H1 (cell line): ENCODE measurements around the gene ATP11C. TPM values are rescaled to one million over a fixed set of nuclear protein-coding genes. Genes with fewer than 3 reads are reported as not detected.

Experiments
- CTCF ChIA-PET: fragments of 300-600 bp; sonication (Branson Sonifier 250); formaldehyde crosslinking; loops from one replicate; lab custom pipeline; 2021; ENCODE audit not compliant: partially characterized antibody; lab: Charles Lee
- POLR2A ChIA-PET: fragments of 300-600 bp; sonication (Branson Sonifier 250); formaldehyde crosslinking; loops from one replicate; lab custom pipeline; 2021; ENCODE audit warnings: inconsistent platforms; ENCODE audit not compliant: partially characterized antibody; lab: Charles Lee
- DNase-seq, 2 experiments: peaks; one replicate each; pipeline versions ENCODE4 v3.0.0 to v3.0.0-alpha.2; 2010 to 2022; ENCODE audit warnings: low spot score in 2 of 2, low read depth in 1 of 2, mixed read lengths in 1 of 2
- FAIRE-seq: peaks from 2 replicates; lab custom pipeline; 2011; peaks lifted over from hg19 to GRCh38; lab: Jason Lieb, UNC
- H2AFZ ChIP-seq: 2 replicates; pipeline ENCODE4 v1.8.1; 2012; ENCODE audit warnings: low read length, inconsistent platforms
- H2AK5ac ChIP-seq: 2 replicates; pipeline ENCODE4 v1.6.1; 2013; ENCODE audit warnings: low read depth, low read length
- H2BK120ac ChIP-seq: replicated peaks from 2 replicates; pipeline ENCODE3; 2013; ENCODE audit warnings: low read depth, low read length, inconsistent platforms
- H2BK12ac ChIP-seq: 2 replicates; pipeline ENCODE4 v1.6.1; 2013; ENCODE audit warnings: low read depth, low read length
- H2BK15ac ChIP-seq: 2 replicates; pipeline ENCODE4 v1.6.1; 2013; ENCODE audit warnings: low read length
- H2BK20ac ChIP-seq: 2 replicates; pipeline ENCODE4 v1.6.1; 2013; ENCODE audit warnings: low read length
- H2BK5ac ChIP-seq: 2 replicates; pipeline ENCODE4 v1.6.1; 2013; ENCODE audit warnings: low read depth, low read length
- H3K14ac ChIP-seq: 2 replicates; pipeline ENCODE4 v1.6.1; 2013; ENCODE audit warnings: inconsistent platforms; ENCODE audit not compliant: insufficient read length
- H3K18ac ChIP-seq: 2 replicates; pipeline ENCODE4 v1.6.1; 2013; ENCODE audit warnings: low read length; ENCODE audit errors: extremely low read depth
- H3K23ac ChIP-seq: 2 replicates; pipeline ENCODE4 v1.6.1; 2013; ENCODE audit warnings: inconsistent platforms; ENCODE audit not compliant: insufficient read length
- H3K23me2 ChIP-seq: 2 replicates; pipeline ENCODE4 v1.6.1; 2013; ENCODE audit warnings: low read depth, low read length
- H3K27ac ChIP-seq: 2 replicates; pipeline ENCODE4 v1.6.1; 2011; ENCODE audit warnings: low read depth, low read length, inconsistent platforms
- H3K27me3 ChIP-seq, 4 experiments: replicated peaks in 1 of 4; 1 replicate in 1 of 4; 2 replicates in 3 of 4; pipeline versions ENCODE4 v1.6.1 to v1.8.1; 2011 to 2013; ENCODE audit warnings: low read length in 3 of 4, mild to moderate bottlenecking in 3 of 4, inconsistent platforms in 2 of 4, mixed read lengths in 2 of 4, moderate library complexity in 1 of 4; ENCODE audit not compliant: control insufficient read depth in 3 of 4, insufficient read depth in 3 of 4; ENCODE audit errors: extremely low read depth in 1 of 4
- H3K36me3 ChIP-seq, 4 experiments: 2 replicates each; pipeline versions ENCODE4 v1.6.1 to v1.8.1; 2011 to 2013; ENCODE audit warnings: mild to moderate bottlenecking in 4 of 4, low read length in 3 of 4, moderate library complexity in 2 of 4, control low read depth in 1 of 4, inconsistent platforms in 1 of 4; ENCODE audit not compliant: insufficient read depth in 4 of 4, control insufficient read depth in 2 of 4
- H3K4ac ChIP-seq: replicated peaks from 2 replicates; pipeline ENCODE3; 2013; ENCODE audit warnings: low read length, low read depth, mixed read lengths, inconsistent platforms; ENCODE audit not compliant: insufficient read length
- H3K4me1 ChIP-seq, 4 experiments: replicated peaks in 1 of 4; 1 replicate in 1 of 4; 2 replicates in 3 of 4; pipeline versions ENCODE4 v1.6.1 to v1.8.1; 2011 to 2013; ENCODE audit warnings: low read length in 3 of 4, inconsistent platforms in 2 of 4, mixed read lengths in 1 of 4; ENCODE audit not compliant: insufficient read depth in 4 of 4, control insufficient read depth in 3 of 4
- H3K4me2 ChIP-seq, 2 experiments: 2 replicates each; pipeline versions ENCODE4 v1.6.1 to v1.8.1; 2011 to 2013; ENCODE audit warnings: low read depth in 2 of 2, low read length in 2 of 2, control low read depth in 1 of 2, inconsistent platforms in 1 of 2, mild to moderate bottlenecking in 1 of 2; ENCODE audit not compliant: insufficient read depth in 1 of 2
- H3K4me3 ChIP-seq, 4 experiments: fragments of 200-600, 300-600 bp in 1 of 4; sonication (generic), shearing (Covaris generic), sonication (Bioruptor Twin) in 1 of 4; 2 replicates each; pipeline versions ENCODE4 v1.5.1 to v1.8.1; 2011 to 2016; ENCODE audit warnings: low read length in 4 of 4, low read depth in 3 of 4, control low read depth in 2 of 4, inconsistent platforms in 2 of 4, mild to moderate bottlenecking in 2 of 4, mixed read lengths in 1 of 4, moderate library complexity in 1 of 4; ENCODE audit not compliant: insufficient read depth in 2 of 4; ENCODE audit errors: extremely low read depth in 1 of 4
- H3K56ac ChIP-seq: replicated peaks from 2 replicates; pipeline ENCODE3; 2013; ENCODE audit warnings: low read depth, mild to moderate bottlenecking, mixed read lengths, low read length, inconsistent platforms; ENCODE audit not compliant: insufficient read length
- H3K79me1 ChIP-seq: 2 replicates; pipeline ENCODE4 v1.6.1; 2013; ENCODE audit warnings: low read depth, low read length, control low read depth
- H3K79me2 ChIP-seq, 2 experiments: 2 replicates each; pipeline versions ENCODE4 v1.6.1 to v1.8.1; 2012 to 2013; ENCODE audit warnings: low read length in 2 of 2, mild to moderate bottlenecking in 2 of 2, inconsistent platforms in 1 of 2; ENCODE audit not compliant: insufficient read depth in 2 of 2, control insufficient read depth in 1 of 2
- H3K9ac ChIP-seq, 4 experiments: replicated peaks in 1 of 4; 1 replicate in 1 of 4; 2 replicates in 3 of 4; pipeline versions ENCODE4 v1.6.1 to v1.8.1; 2011 to 2013; ENCODE audit warnings: low read depth in 3 of 4, low read length in 3 of 4, control low read depth in 2 of 4, mild to moderate bottlenecking in 2 of 4, moderate library complexity in 2 of 4, inconsistent platforms in 1 of 4; ENCODE audit errors: extremely low read depth in 1 of 4
- H3K9me3 ChIP-seq, 2 experiments: 2 replicates each; pipeline versions ENCODE4 v1.6.1 to v1.8.1; 2012 to 2013; ENCODE audit warnings: mild to moderate bottlenecking in 2 of 2, moderate library complexity in 2 of 2, control low read depth in 1 of 2, inconsistent platforms in 1 of 2, low read depth in 1 of 2, low read length in 1 of 2, mixed read lengths in 1 of 2; ENCODE audit not compliant: insufficient read depth in 2 of 2
- H4K20me1 ChIP-seq, 2 experiments: replicated peaks in 1 of 2; 2 replicates each; pipeline versions ENCODE3 to v1.8.1; 2011 to 2013; ENCODE audit warnings: inconsistent platforms in 2 of 2, low read length in 2 of 2, mild to moderate bottlenecking in 1 of 2; ENCODE audit not compliant: insufficient read depth in 2 of 2, control insufficient read depth in 1 of 2
- H4K5ac ChIP-seq: 2 replicates; pipeline ENCODE4 v1.6.1; 2013; ENCODE audit warnings: low read length, low read depth, mixed read lengths, inconsistent platforms; ENCODE audit not compliant: insufficient read length
- H4K8ac ChIP-seq: 2 replicates; pipeline ENCODE4 v1.8.0; 2013; ENCODE audit warnings: mild to moderate bottlenecking, moderate library complexity, low read length, inconsistent platforms; ENCODE audit not compliant: insufficient read depth; ENCODE audit errors: extremely low read depth
- H4K91ac ChIP-seq: replicated peaks from 2 replicates; pipeline ENCODE3; 2013; ENCODE audit warnings: low read length, mixed read lengths, inconsistent platforms; ENCODE audit not compliant: insufficient read length
- BACH1 ChIP-seq: IDR thresholded peaks from 2 replicates; pipeline ENCODE4 v1.6.1; 2012; ENCODE audit warnings: low read length, improper control_type of control experiment
- BCL11A ChIP-seq, 2 experiments: IDR thresholded peaks; one replicate each; pipeline ENCODE4 v1.6.1; 2011; ENCODE audit warnings: low read depth in 2 of 2, low read length in 2 of 2, mild to moderate bottlenecking in 2 of 2
- BRCA1 ChIP-seq: IDR thresholded peaks from 2 replicates; pipeline ENCODE4 v1.6.1; 2012; ENCODE audit warnings: low read depth, low read length, improper control_type of control experiment
- CEBPB ChIP-seq: IDR thresholded peaks from 2 replicates; pipeline ENCODE4 v1.6.1; 2012; ENCODE audit warnings: low read depth, low read length
- CHD2 ChIP-seq: IDR thresholded peaks from 2 replicates; pipeline ENCODE4 v1.6.1; 2012; ENCODE audit warnings: low read length, improper control_type of control experiment
- KDM4A ChIP-seq: IDR thresholded peaks from one replicate; pipeline ENCODE4 v1.7.1; 2012; ENCODE audit warnings: low read depth, mild to moderate bottlenecking, moderate library complexity, low read length, inconsistent platforms; ENCODE audit not compliant: severe bottlenecking
- NRF1 ChIP-seq: IDR thresholded peaks from 2 replicates; pipeline ENCODE4 v1.6.1; 2011; ENCODE audit warnings: mild to moderate bottlenecking, low read depth, low read length, improper control_type of control experiment
- POLR2AphosphoS5 ChIP-seq: IDR thresholded peaks from 2 replicates; pipeline ENCODE4 v1.6.1; 2011; ENCODE audit warnings: low read depth, low read length
- RNF2 ChIP-seq: fragments of 200-900, 300-1000 bp; sonication (generic); IDR thresholded peaks from 2 replicates; pipeline ENCODE4 v1.7.1; 2016; ENCODE audit warnings: borderline replicate concordance, low read depth, mild to moderate bottlenecking, antibody characterized with exemption, low read length; ENCODE audit not compliant: poor library complexity, severe bottlenecking; ENCODE audit errors: missing control alignments
- SIX5 ChIP-seq: IDR thresholded peaks from 2 replicates; pipeline ENCODE4 v1.6.1; 2011; ENCODE audit warnings: mild to moderate bottlenecking, low read depth, low read length
- SP2 ChIP-seq: IDR thresholded peaks from 2 replicates; pipeline ENCODE4 v1.6.1; 2012; ENCODE audit warnings: mild to moderate bottlenecking, low read length, inconsistent platforms
- TEAD4 ChIP-seq: IDR thresholded peaks from 2 replicates; pipeline ENCODE4 v1.6.1; 2012; ENCODE audit warnings: low read depth, low read length, inconsistent platforms, mixed read lengths
- YY1 ChIP-seq: IDR thresholded peaks from 2 replicates; pipeline ENCODE4 v1.6.1; 2011; ENCODE audit warnings: low read depth, mild to moderate bottlenecking, low read length
- WGBS, 2 experiments: shearing (Covaris generic) in 1 of 2; methylation state at CpG; one replicate each; pipeline versions ENCODE4 v1.1.6 to v1.1.7; 2013 to 2015; ENCODE audit warnings: low lambda C conversion rate in 2 of 2, mixed read lengths in 2 of 2, inconsistent platforms in 1 of 2, low coverage in 1 of 2, missing lambda C conversion rate in 1 of 2; ENCODE audit not compliant: insufficient replicate concordance in 2 of 2, insufficient coverage in 1 of 2, insufficient read length in 1 of 2; ENCODE audit errors: extremely low coverage in 1 of 2, missing lambda C conversion rate in 1 of 2; 5-methylcytosine and 5-hydroxymethylcytosine counted together
- polyA plus RNA-seq, 7 experiments: library from polyadenylated mRNA; depleted of rRNA in 3 of 7; stranded (reverse) in 5 of 7; unstranded in 2 of 7; fragments of >200 nt in 5 of 7; fragments of 200-250 nt in 2 of 7; gene quantifications; 1 replicate in 5 of 7; 2 replicates in 1 of 7; 4 replicates in 1 of 7; pipeline versions ENCODE4 v1.2.1 to v1.2.3, GENCODE V29; 2011 to 2013; ENCODE audit warnings: missing spikeins in 2 of 7, mixed read lengths in 2 of 7
- total RNA-seq: library from RNA; stranded (reverse); fragmentation: NEBNext Ultra II Directional; extraction: Animal tissue kit (Norgen Biotek cat#: 25700); gene quantifications from 2 replicates; pipeline ENCODE4 v1.2.1, GENCODE V29; 2021
- TF ChIP-seq, protein P1 (sequence below): IDR thresholded peaks from 2 replicates; pipeline ENCODE4 v1.6.1; 2011; ENCODE audit warnings: low read depth, mild to moderate bottlenecking, low read length; ENCODE audit not compliant: insufficient read depth
- TF ChIP-seq, protein P2 (sequence below): IDR thresholded peaks from 2 replicates; pipeline ENCODE4 v1.6.1; 2012; ENCODE audit warnings: inconsistent platforms

The ATP11C gene
- total and polyA plus RNA-seq, 2 of the 8 experiments (the other 6 are each of a cell fraction or from before 2014, with no cell fraction given): 14.7 to 52.1 TPM

DNA sequence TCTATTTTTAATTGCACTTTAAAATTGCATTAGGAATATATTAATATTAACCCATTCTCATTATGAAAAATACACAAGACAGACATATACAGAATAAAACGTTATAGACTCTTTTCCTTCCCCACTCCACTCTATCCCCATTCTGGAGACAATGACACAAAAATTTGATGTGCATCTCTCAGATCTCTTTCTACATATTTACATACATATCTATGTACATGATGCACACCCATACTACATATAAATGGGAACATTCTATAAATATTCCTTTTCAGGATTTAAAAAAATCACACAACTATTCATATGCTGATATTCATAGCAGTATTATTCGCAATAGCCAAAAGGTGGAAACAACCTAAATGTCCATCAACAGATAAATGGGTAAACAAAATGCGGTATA lies 34.9 kb upstream of the ATP11C start:
- Histone ChIP-seq H3K79me1 (no peaks in the 10 kb centered on the region), H3K27ac (no peak overlapping the region), H3K27me3 (no peaks in the 10 kb centered on the region), H3K4ac (no peak overlapping the region), H3K79me2 (no peaks in the 10 kb centered on the region), H2BK5ac (no peak overlapping the region), H2BK12ac (no peak overlapping the region), H4K5ac (no peak overlapping the region), H2BK15ac (no peak overlapping the region), H3K18ac (no peak overlapping the region), H4K20me1 (no peaks in the 10 kb centered on the region), H3K23ac (no peak overlapping the region), H3K4me3 (no peak overlapping the region), H2BK120ac (no peak overlapping the region), H3K23me2 (no peaks in the 10 kb centered on the region), H3K9ac (no peak overlapping the region), H3K56ac (no peak overlapping the region), H3K9me3 (no peaks in the 10 kb centered on the region), H3K4me1 (no peaks in the 10 kb centered on the region; a peak in 1 of 7 replicates), H3K4me2 (no peak overlapping the region), H2AK5ac (no peak overlapping the region), H4K8ac (no peak overlapping the region), H4K91ac (no peak overlapping the region), H3K14ac (no peak overlapping the region), H2AFZ (no peak overlapping the region), H2BK20ac (no peak overlapping the region), H3K36me3 (no peaks in the 10 kb centered on the region)
- ChIA-PET CTCF (interaction anchor here (0.7 to 1.4 kb wide), 5 partner anchors 17 to 123 kb away, joined by 3 to 6 read pairs (median 3); no protein-coding TSS in a partner anchor), POLR2A (no interaction called here)
- FAIRE-seq: no peak
- 71% methylated on average over 3 of the region's 3 CpGs; no CpG with 5 or more reads in 1 of the 2 experiments for WGBS, 2 experiments
- no peak for DNase-seq
- TF ChIP-seq SP2: no peak
- TF ChIP-seq BRCA1: no peak
- no peak for TF ChIP-seq BCL11A (IDR thresholded peaks at IDR 0.05; ENCODE audit: low read depth in 2 of 2, low read length in 2 of 2)
- no peak for TF ChIP-seq CHD2
- no peak for TF ChIP-seq YY1
- no peak for TF ChIP-seq TEAD4
- TF ChIP-seq, protein P1, sequence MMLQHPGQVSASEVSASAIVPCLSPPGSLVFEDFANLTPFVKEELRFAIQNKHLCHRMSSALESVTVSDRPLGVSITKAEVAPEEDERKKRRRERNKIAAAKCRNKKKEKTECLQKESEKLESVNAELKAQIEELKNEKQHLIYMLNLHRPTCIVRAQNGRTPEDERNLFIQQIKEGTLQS: no peak
- TF ChIP-seq RNF2: no peak
- no peak for TF ChIP-seq SIX5
- TF ChIP-seq, protein P2, sequence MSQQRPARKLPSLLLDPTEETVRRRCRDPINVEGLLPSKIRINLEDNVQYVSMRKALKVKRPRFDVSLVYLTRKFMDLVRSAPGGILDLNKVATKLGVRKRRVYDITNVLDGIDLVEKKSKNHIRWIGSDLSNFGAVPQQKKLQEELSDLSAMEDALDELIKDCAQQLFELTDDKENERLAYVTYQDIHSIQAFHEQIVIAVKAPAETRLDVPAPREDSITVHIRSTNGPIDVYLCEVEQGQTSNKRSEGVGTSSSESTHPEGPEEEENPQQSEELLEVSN: no peak
- no peak for TF ChIP-seq CEBPB
- TF ChIP-seq POLR2AphosphoS5: no peak
- TF ChIP-seq BACH1: no peak
- no peak for TF ChIP-seq NRF1
- TF ChIP-seq KDM4A: no peak
